ENCODE measurements around the gene UHRF1.
"Not testable (repeated sequence)": the region's sequence is repeated elsewhere in the genome, so short reads cannot be mapped to it uniquely, and the experiment has no call there.

The UHRF1 gene

GRCh38 chr19:4972509-4973230, 63.4 kb downstream of the UHRF1 start:
- DNase-seq = no peak

- DNase-seq = no peak
Observed at GRCh38 chr19:4974880-4975469, 65.7 kb downstream of the UHRF1 start.

GRCh38 chr19:4975601-4976000, 66.3 kb downstream of the UHRF1 start:
- DNase-seq = not testable (repeated sequence)

GRCh38 chr19:4976401-4977298, 67.3 kb downstream of the UHRF1 start:
- peak; percentile 35 for DNase-seq

- DNase-seq = no peak
Observed at GRCh38 chr19:4977299-4978174, 68.2 kb downstream of the UHRF1 start.

- no peak for DNase-seq
Observed at GRCh38 chr19:4979211-4979807, 70.0 kb downstream of the UHRF1 start.

- no peak for DNase-seq
Observed at GRCh38 chr19:4980067-4980466, 70.8 kb downstream of the UHRF1 start.

- DNase-seq = no peak
Observed at GRCh38 chr19:4980838-4981680, 71.8 kb downstream of the UHRF1 start.

- no peak for DNase-seq
Observed at GRCh38 chr19:4981681-4981958, 72.3 kb downstream of the UHRF1 start.

GRCh38 chr19:4983346-4984105, 74.2 kb downstream of the UHRF1 start:
- no peak for DNase-seq

- DNase-seq = no peak
Observed at GRCh38 chr19:4984106-4984380, 74.7 kb downstream of the UHRF1 start.

- no peak for DNase-seq
Observed at GRCh38 chr19:4984438-4984990, 75.2 kb downstream of the UHRF1 start.

GRCh38 chr19:4985551-4985991, 76.3 kb downstream of the UHRF1 start:
- DNase-seq = no peak

- no peak for DNase-seq
Observed at GRCh38 chr19:4986056-4986455, 76.8 kb downstream of the UHRF1 start.

- no peak for DNase-seq
Observed at GRCh38 chr19:4986471-4986891, 77.2 kb downstream of the UHRF1 start.

- DNase-seq = no peak
Observed at GRCh38 chr19:4987256-4987655, 78.0 kb downstream of the UHRF1 start.

GRCh38 chr19:4987692-4988370, 78.5 kb downstream of the UHRF1 start:
- DNase-seq = no peak

- DNase-seq = no peak
Observed at GRCh38 chr19:4988770-4989251, 79.5 kb downstream of the UHRF1 start.

GRCh38 chr19:4990306-4990705, 81.0 kb downstream of the UHRF1 start:
- no peak for DNase-seq

GRCh38 chr19:4991538-4991937, 82.2 kb downstream of the UHRF1 start:
- DNase-seq = no peak

All from NCI-H2029 treated with DMSO at 0.1 percent for 48 hours (cell line).